KOPT-K1 (cell line): ENCODE results near the gene RASGEF1C.
"Not testable (repeated sequence)": the region's sequence is repeated elsewhere in the genome, so short reads cannot be mapped to it uniquely, and the experiment has no call there.

ENCODE experiments used
- H3K27ac ChIP-seq: fragments of 200-600 bp; sonication (generic); 2 replicates; pipeline ENCODE4 v1.5.1; 2016; ENCODE audit warnings: antibody characterized with exemption, mild to moderate bottlenecking, low read depth, low read length; ENCODE audit not compliant: poor library complexity, severe bottlenecking
- H3K36me3 ChIP-seq: fragments of 200-600 bp; sonication (generic); 2 replicates; pipeline ENCODE4 v1.5.1; 2017; ENCODE audit warnings: antibody characterized with exemption, mild to moderate bottlenecking, low read length, moderate library complexity; ENCODE audit not compliant: insufficient read depth
- H3K9me3 ChIP-seq: fragments of 200-600 bp; sonication (generic); 2 replicates; pipeline ENCODE4 v1.5.1; 2017; ENCODE audit warnings: antibody characterized with exemption, low read length, mild to moderate bottlenecking; ENCODE audit not compliant: insufficient read depth, poor library complexity, severe bottlenecking

The RASGEF1C gene

GRCh38 chr5:180093241-180093640 is 115.8 kb downstream of the RASGEF1C start:
- no peaks in the 10 kb centered on the region for H3K9me3 ChIP-seq
- H3K36me3 ChIP-seq: no peaks in the 10 kb centered on the region
- H3K27ac ChIP-seq: no peak overlapping the region

GRCh38 chr5:180090769-180091546 is 118.1 kb downstream of the RASGEF1C start:
- H3K27ac ChIP-seq: peak overlapping the region; percentile 36
- H3K36me3 ChIP-seq: no peaks in the 10 kb centered on the region
- H3K9me3 ChIP-seq: no peaks in the 10 kb centered on the region

DNA sequence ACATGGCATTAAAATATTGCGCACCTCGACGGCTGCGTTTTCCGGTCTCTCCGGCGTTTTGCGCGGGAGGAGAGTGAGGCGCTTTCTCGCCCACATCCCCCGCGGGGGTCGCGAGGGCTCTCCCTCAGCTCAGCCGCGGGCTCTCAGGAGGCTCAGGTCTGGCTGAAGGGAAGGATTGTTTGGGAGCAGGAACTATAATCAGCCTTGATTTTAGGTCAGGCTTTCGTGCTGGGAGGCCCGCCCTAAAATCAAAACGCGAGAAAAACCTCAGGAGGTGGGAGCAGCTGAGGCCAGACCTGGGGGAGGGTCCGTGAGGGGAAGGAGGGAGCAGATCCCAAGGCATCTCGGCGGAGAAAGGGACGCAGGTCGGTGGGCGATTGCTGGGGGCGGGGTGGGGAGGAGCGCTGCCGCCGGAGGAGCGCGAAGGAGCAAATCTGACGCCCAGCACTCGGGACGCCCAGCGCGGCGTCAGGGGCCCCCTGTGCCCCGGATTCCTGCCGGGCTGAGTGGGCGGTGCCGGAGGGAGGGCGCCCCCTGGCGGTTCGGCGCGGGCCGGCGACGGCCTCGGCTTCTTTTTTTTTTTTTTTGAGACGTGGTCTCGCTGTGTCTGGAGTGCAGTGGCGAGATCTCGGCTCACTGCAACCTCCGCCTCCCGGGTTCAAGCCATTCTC is 118.8 kb downstream of the RASGEF1C start:
- H3K9me3 ChIP-seq: no peaks in the 10 kb centered on the region
- peak overlapping the region; percentile 36 for H3K27ac ChIP-seq

DNA sequence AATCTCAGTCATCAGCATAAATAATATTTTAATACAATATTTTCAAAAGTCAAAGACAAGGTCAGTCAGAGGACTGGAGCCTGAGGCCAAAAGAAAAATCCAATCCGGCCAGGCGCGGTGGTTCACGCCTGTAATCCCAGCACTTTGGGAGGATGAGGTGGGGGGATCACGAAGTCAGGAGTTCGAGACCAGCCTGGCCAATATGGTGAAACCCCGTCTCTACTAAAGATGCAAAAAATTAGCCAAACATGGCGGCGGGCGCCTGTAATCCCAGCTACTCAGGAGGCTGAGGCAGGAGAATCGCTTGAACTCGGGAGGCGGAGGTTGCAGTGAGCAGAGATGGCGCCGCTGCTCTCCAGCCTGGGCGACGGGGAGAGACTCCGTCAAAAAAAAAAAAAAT is 119.4 kb downstream of the RASGEF1C start:
- not testable (repeated sequence) for H3K9me3 ChIP-seq, H3K27ac ChIP-seq, H3K36me3 ChIP-seq

More for the DNA sequence above, 118.8 kb downstream of the RASGEF1C start:
- no peaks in the 10 kb centered on the region for H3K36me3 ChIP-seq

GRCh38 chr5:180088561-180088960 is 120.5 kb downstream of the RASGEF1C start:
- Histone ChIP-seq H3K36me3 (no peaks in the 10 kb centered on the region), H3K27ac (no peak overlapping the region), H3K9me3 (no peaks in the 10 kb centered on the region)

- no peak overlapping the region for H3K27ac ChIP-seq
- no peaks in the 10 kb centered on the region for H3K36me3 ChIP-seq
- no peaks in the 10 kb centered on the region for H3K9me3 ChIP-seq
Observed at GRCh38 chr5:180086816-180087399, 122.1 kb downstream of the RASGEF1C start.

DNA sequence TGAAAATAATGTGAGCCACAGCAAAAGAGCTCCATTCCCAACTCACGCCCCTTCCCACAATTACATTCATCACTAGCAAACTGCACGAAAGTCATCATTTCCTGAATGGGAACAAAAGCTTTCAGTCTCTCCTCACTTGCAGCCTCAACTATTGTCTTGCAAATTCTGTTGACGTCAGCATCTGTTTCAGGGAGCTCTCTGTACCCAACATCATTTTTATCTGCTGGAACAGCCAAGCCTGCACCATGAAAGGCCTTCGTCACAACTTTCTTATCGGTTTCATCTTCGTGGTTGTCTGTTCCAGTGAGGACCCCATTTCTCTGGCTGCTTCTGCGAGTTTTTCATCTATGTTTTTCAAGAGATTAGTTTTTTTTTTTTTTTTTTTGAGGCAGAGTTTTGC is 123.2 kb downstream of the RASGEF1C start:
- Histone ChIP-seq H3K27ac (peak overlapping the region; percentile 36), H3K9me3 (no peaks in the 10 kb centered on the region), H3K36me3 (no peaks in the 10 kb centered on the region)

DNA sequence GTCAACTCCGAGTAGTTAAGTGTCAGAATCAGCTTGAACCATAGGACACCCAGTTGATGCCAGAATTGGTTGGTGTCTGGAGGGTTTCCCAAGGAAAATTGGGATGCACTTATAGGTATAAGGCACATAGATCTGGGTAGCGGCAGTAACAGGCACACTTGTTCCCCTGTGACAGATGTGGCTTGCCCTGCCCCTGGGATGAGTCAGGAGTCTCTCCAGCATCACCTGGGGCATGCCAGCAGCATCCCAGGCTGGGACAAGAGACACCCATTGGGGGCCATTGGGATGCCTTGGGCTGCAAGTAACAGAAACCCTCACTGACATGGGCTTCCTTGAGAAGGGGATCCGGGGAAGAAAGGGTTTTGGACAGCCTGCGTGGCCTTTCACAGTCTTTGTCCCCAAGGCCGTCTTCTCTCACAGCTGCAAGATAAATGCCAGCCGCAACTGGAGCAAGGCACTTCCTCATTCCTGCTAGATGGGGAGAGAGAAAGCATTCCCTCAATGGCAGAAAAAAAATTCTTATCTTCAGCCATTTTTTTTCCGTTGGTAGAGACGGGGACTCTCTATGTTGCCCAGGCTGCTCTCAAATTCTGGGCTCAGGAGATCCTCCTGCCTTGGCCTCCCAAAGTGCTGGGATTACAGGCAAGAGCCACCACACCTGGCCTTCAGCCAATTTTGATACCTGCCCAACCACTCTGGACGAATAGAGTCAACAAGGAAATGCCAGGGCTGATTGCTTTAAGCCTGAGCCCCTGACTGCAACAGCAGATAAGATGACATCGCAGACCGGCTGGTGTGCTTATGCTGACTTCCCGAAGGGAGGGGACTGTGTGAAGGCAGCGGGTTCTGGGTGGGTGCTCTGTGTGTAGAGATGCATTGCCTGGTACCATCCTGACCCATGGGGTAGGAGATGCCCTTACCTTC is 124.1 kb downstream of the RASGEF1C start:
- H3K9me3 ChIP-seq: no peaks in the 10 kb centered on the region
- H3K27ac ChIP-seq: no peak overlapping the region
- H3K36me3 ChIP-seq: no peaks in the 10 kb centered on the region

- H3K9me3 ChIP-seq: no peaks in the 10 kb centered on the region
- H3K27ac ChIP-seq: no peak overlapping the region
- H3K36me3 ChIP-seq: no peaks in the 10 kb centered on the region
Observed at GRCh38 chr5:180083529-180084060, 125.4 kb downstream of the RASGEF1C start.

DNA sequence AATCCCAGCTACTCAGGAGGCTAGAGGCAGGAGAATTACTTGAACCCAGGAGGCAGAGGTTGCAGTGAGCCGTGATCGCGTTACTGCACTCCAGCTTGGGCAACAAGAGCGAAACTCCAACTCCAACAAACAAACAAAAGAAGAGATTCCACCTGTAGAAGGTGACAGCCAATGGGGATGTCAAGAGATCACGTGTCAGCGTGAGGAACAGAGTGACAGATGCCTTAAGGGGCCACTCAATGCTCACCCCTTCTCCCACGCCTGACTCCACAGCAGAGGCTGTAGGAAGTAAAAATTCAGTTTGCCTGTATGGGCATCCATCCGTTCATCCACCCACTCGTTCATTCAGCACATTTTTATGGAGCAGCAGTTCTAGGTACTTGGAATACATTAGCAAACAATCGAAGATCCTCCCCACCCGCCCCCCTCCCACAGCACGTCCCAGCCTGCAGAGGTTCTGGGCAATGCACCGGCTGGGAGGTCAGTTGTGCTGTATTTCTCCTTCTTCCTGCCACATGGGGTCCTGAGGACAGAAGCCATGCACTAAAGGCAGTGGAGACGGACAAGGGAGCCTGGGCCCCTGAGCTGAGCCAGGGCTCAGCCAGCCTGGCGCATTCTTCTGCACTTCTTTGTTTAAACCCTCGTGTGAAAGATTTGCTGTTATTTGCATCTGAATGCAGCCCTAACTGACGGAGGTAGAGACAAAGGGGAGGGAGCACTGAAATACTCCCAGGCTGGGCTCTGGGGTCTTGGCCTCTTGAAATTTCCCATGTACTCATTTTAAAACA is 126.2 kb downstream of the RASGEF1C start:
- Histone ChIP-seq H3K36me3 (no peaks in the 10 kb centered on the region), H3K27ac (no peak overlapping the region), H3K9me3 (no peaks in the 10 kb centered on the region)

- Histone ChIP-seq H3K9me3 (no peaks in the 10 kb centered on the region), H3K27ac (no peak overlapping the region), H3K36me3 (no peaks in the 10 kb centered on the region)
Observed at GRCh38 chr5:180081481-180081880, 127.5 kb downstream of the RASGEF1C start.

GRCh38 chr5:180080486-180081280 is 128.3 kb downstream of the RASGEF1C start:
- H3K27ac ChIP-seq: no peak overlapping the region
- no peaks in the 10 kb centered on the region for H3K36me3 ChIP-seq
- no peaks in the 10 kb centered on the region for H3K9me3 ChIP-seq

- Histone ChIP-seq H3K9me3 (no peaks in the 10 kb centered on the region), H3K36me3 (no peaks in the 10 kb centered on the region), H3K27ac (no peak overlapping the region)
Observed at GRCh38 chr5:180079702-180080466, 129.1 kb downstream of the RASGEF1C start.
